ENCODE measurements around the gene SETBP1. TPM values are rescaled to one million over a fixed set of nuclear protein-coding genes. Genes with fewer than 3 reads are reported as not detected.

SETBP1 gene
- total RNA-seq, 1 experiment from 2014 or later: 9.6 TPM

GRCh38 chr18:44735096-44735495 lies 54.4 kb downstream of the SETBP1 start:
- ChIA-PET CTCF (no interaction called here), POLR2A (no interaction called here)
- H3K36me3 Mint-ChIP-seq: no peaks in the 10 kb centered on the region
- no peaks in the 10 kb centered on the region for H3K9me3 Mint-ChIP-seq
- TF ChIP-seq SMAD4 (CRISPR knock-in tag; IDR thresholded peaks at IDR 0.05) (no peak), ESRRA (CRISPR knock-in tag; IDR thresholded peaks at IDR 0.05; ENCODE audit: borderline replicate concordance) (no peak), MYBL2 (CRISPR knock-in tag; IDR thresholded peaks at IDR 0.05) (no peak), NFE2L1 (CRISPR knock-in tag; IDR thresholded peaks at IDR 0.05) (no peak), NR2C2 (CRISPR knock-in tag; IDR thresholded peaks at IDR 0.05) (no peak), TCF7 (CRISPR knock-in tag; IDR thresholded peaks at IDR 0.05; ENCODE audit: low read depth) (no peak), ZNF281 (CRISPR knock-in tag; IDR thresholded peaks at IDR 0.05) (no peak), ZNF512 (CRISPR knock-in tag; IDR thresholded peaks at IDR 0.05; ENCODE audit: borderline replicate concordance) (no peak), HMGXB4 (CRISPR knock-in tag; IDR thresholded peaks at IDR 0.05) (no peak), E2F4 (CRISPR knock-in tag; IDR thresholded peaks at IDR 0.05; ENCODE audit: borderline replicate concordance, low read depth) (no peak), AFF4 (CRISPR knock-in tag; IDR thresholded peaks at IDR 0.05; ENCODE audit: borderline replicate concordance) (no peak), ZNF425 (CRISPR knock-in tag; conservative IDR thresholded peaks at IDR 0.05) (no peak), ETV6 (CRISPR knock-in tag; IDR thresholded peaks at IDR 0.05) (no peak), CREB1 (CRISPR knock-in tag; IDR thresholded peaks at IDR 0.05) (no peak), IRF1 (CRISPR knock-in tag; IDR thresholded peaks at IDR 0.05) (no peak), USF1 (CRISPR knock-in tag; IDR thresholded peaks at IDR 0.05) (no peak), TEAD1 (CRISPR knock-in tag; IDR thresholded peaks at IDR 0.05) (no peak)
- H3K4me3 Mint-ChIP-seq: no peak overlapping the region
- peaks cover 24% of the 10 kb centered on the region for H3K4me1 Mint-ChIP-seq
- H3K27ac Mint-ChIP-seq: no peak overlapping the region
- DNase-seq (ENCODE audit: low spot score): no peak
- ATAC-seq: no peak
- H3K27me3 Mint-ChIP-seq (ENCODE audit: low read depth): no peaks in the 10 kb centered on the region
